Measurements from ENCODE around the gene BPIFB4. TPM values are rescaled to one million over a fixed set of nuclear protein-coding genes. Genes with fewer than 3 reads are reported as not detected.

Gene BPIFB4
- total RNA-seq, 5 donors from 2014 or later (not counting 1 experiment from before 2014, with no cell fraction given) = not detected

- no peaks in the 10 kb centered on the region for H3K36me3 ChIP-seq (ENCODE audit: control insufficient read depth in 2 of 2, extremely low read depth in 1 of 2, insufficient read depth in 1 of 2, low read length in 1 of 2)
- ChIA-PET POLR2A (no interaction called here), CTCF (no interaction called here)
- DNase-seq (no peak), ATAC-seq (replicated peaks in 1 of 4) (no peak)
- H3K4me3 ChIP-seq (ENCODE audit: control insufficient read depth in 1 of 2, extremely low read depth in 1 of 2, low read length in 1 of 2) = no peak overlapping the region
- no peak overlapping the region for H3K4me3 Mint-ChIP-seq
- no peak overlapping the region for H3K27ac Mint-ChIP-seq
- H3K9me3 Mint-ChIP-seq = no peaks in the 10 kb centered on the region
- H3K4me1 ChIP-seq (ENCODE audit: control insufficient read depth in 1 of 2, extremely low read depth in 1 of 2, insufficient read depth in 2 of 2, low read length in 2 of 2) = peaks cover 0 to 3% of the 10 kb centered on the region in 2 experiments
- no peaks in the 10 kb centered on the region for H3K27me3 ChIP-seq (replicated peaks in 1 of 2; ENCODE audit: control insufficient read depth in 2 of 2, extremely low read depth in 1 of 2, insufficient read depth in 2 of 2, low read length in 1 of 2)
- no peaks in the 10 kb centered on the region for H3K27me3 Mint-ChIP-seq
- WGBS (ENCODE audit: insufficient coverage) = 98% methylated on average over 9 of the region's 11 CpGs
- H3K9me3 ChIP-seq = no peaks in the 10 kb centered on the region
- peaks cover 6 to 31% (median 9%) of the 10 kb centered on the region in 3 donors for H3K4me1 Mint-ChIP-seq
- no peak overlapping the region for H3K27ac ChIP-seq (ENCODE audit: low read length)
- no peaks in the 10 kb centered on the region for H3K36me3 Mint-ChIP-seq
Measured at GRCh38 chr20:33064572-33065287, 14.7 kb upstream of the BPIFB4 start.

- no peaks in the 10 kb centered on the region for H3K36me3 Mint-ChIP-seq
- no peak for ATAC-seq (replicated peaks in 1 of 4)
- Histone ChIP-seq H3K4me1 (ENCODE audit: control insufficient read depth in 1 of 2, extremely low read depth in 1 of 2, insufficient read depth in 2 of 2, low read length in 2 of 2) (peaks cover 0 to 3% of the 10 kb centered on the region in 2 experiments), H3K36me3 (ENCODE audit: control insufficient read depth in 2 of 2, extremely low read depth in 1 of 2, insufficient read depth in 1 of 2, low read length in 1 of 2) (no peaks in the 10 kb centered on the region), H3K4me3 (ENCODE audit: control insufficient read depth in 1 of 2, extremely low read depth in 1 of 2, low read length in 1 of 2) (no peak overlapping the region), H3K27ac (ENCODE audit: low read length) (no peak overlapping the region), H3K27me3 (replicated peaks in 1 of 2; ENCODE audit: control insufficient read depth in 2 of 2, extremely low read depth in 1 of 2, insufficient read depth in 2 of 2, low read length in 1 of 2) (no peaks in the 10 kb centered on the region), H3K9me3 (no peaks in the 10 kb centered on the region)
- H3K9me3 Mint-ChIP-seq = no peaks in the 10 kb centered on the region
- ChIA-PET CTCF (no interaction called here), POLR2A (no interaction called here)
- WGBS (ENCODE audit: insufficient coverage) = 95% methylated on average over 9 of the region's 9 CpGs
- no peak overlapping the region for H3K27ac Mint-ChIP-seq
- no peak for DNase-seq
- H3K4me1 Mint-ChIP-seq = peaks cover 6 to 31% (median 9%) of the 10 kb centered on the region in 3 donors
- H3K27me3 Mint-ChIP-seq = no peaks in the 10 kb centered on the region
- no peak overlapping the region for H3K4me3 Mint-ChIP-seq
Measured at GRCh38 chr20:33065785-33066184, 13.7 kb upstream of the BPIFB4 start.

- ChIA-PET CTCF (no interaction called here), POLR2A (no interaction called here)
- Histone ChIP-seq H3K9me3 (no peaks in the 10 kb centered on the region), H3K4me1 (ENCODE audit: control insufficient read depth in 1 of 2, extremely low read depth in 1 of 2, insufficient read depth in 2 of 2, low read length in 2 of 2) (peaks cover 0 to 3% of the 10 kb centered on the region in 2 experiments), H3K27me3 (replicated peaks in 1 of 2; ENCODE audit: control insufficient read depth in 2 of 2, extremely low read depth in 1 of 2, insufficient read depth in 2 of 2, low read length in 1 of 2) (no peaks in the 10 kb centered on the region), H3K4me3 (ENCODE audit: control insufficient read depth in 1 of 2, extremely low read depth in 1 of 2, low read length in 1 of 2) (no peak overlapping the region), H3K27ac (ENCODE audit: low read length) (no peak overlapping the region), H3K36me3 (ENCODE audit: control insufficient read depth in 2 of 2, extremely low read depth in 1 of 2, insufficient read depth in 1 of 2, low read length in 1 of 2) (no peaks in the 10 kb centered on the region)
- Mint-ChIP-seq H3K36me3 (no peaks in the 10 kb centered on the region), H3K27me3 (no peaks in the 10 kb centered on the region), H3K27ac (no peak overlapping the region), H3K9me3 (no peaks in the 10 kb centered on the region), H3K4me1 (peaks cover 6 to 31% (median 9%) of the 10 kb centered on the region in 3 donors), H3K4me3 (no peak overlapping the region)
- DNase-seq (no peak), ATAC-seq (replicated peaks in 1 of 4) (no peak)
- 71% methylated on average over 3 of the region's 3 CpGs for WGBS (ENCODE audit: insufficient coverage)
Measured at GRCh38 chr20:33067806-33068205, 11.6 kb upstream of the BPIFB4 start.

- no peak overlapping the region for H3K27ac Mint-ChIP-seq
- ATAC-seq (replicated peaks in 1 of 4) = no peak
- H3K9me3 Mint-ChIP-seq = no peaks in the 10 kb centered on the region
- Histone ChIP-seq H3K27ac (ENCODE audit: low read length) (no peak overlapping the region), H3K4me1 (ENCODE audit: control insufficient read depth in 1 of 2, extremely low read depth in 1 of 2, insufficient read depth in 2 of 2, low read length in 2 of 2) (peaks cover 0 to 3% of the 10 kb centered on the region in 2 experiments), H3K27me3 (replicated peaks in 1 of 2; ENCODE audit: control insufficient read depth in 2 of 2, extremely low read depth in 1 of 2, insufficient read depth in 2 of 2, low read length in 1 of 2) (no peaks in the 10 kb centered on the region), H3K4me3 (ENCODE audit: control insufficient read depth in 1 of 2, extremely low read depth in 1 of 2, low read length in 1 of 2) (no peak overlapping the region), H3K9me3 (no peaks in the 10 kb centered on the region), H3K36me3 (ENCODE audit: control insufficient read depth in 2 of 2, extremely low read depth in 1 of 2, insufficient read depth in 1 of 2, low read length in 1 of 2) (no peaks in the 10 kb centered on the region)
- H3K36me3 Mint-ChIP-seq = no peaks in the 10 kb centered on the region
- no peak overlapping the region for H3K4me3 Mint-ChIP-seq
- H3K4me1 Mint-ChIP-seq = peaks cover 6 to 31% (median 9%) of the 10 kb centered on the region in 3 donors
- no peaks in the 10 kb centered on the region for H3K27me3 Mint-ChIP-seq
- WGBS (ENCODE audit: insufficient coverage) = 75% methylated on average over 10 of the region's 12 CpGs
- POLR2A ChIA-PET = no interaction called here
- CTCF ChIA-PET = interaction anchor here in 1 of 2 donors (0.6 to 0.7 kb wide), 2 partner anchors 9 to 316 kb away, joined by 4 to 5 read pairs; no protein-coding TSS in a partner anchor
- DNase-seq = no peak
Measured at GRCh38 chr20:33068251-33068939, 11.0 kb upstream of the BPIFB4 start.

GRCh38 chr20:33069673-33070072 lies 9.8 kb upstream of the BPIFB4 start:
- Histone ChIP-seq H3K4me3 (ENCODE audit: control insufficient read depth in 1 of 2, extremely low read depth in 1 of 2, low read length in 1 of 2) (no peak overlapping the region), H3K4me1 (ENCODE audit: control insufficient read depth in 1 of 2, extremely low read depth in 1 of 2, insufficient read depth in 2 of 2, low read length in 2 of 2) (peaks cover 0 to 3% of the 10 kb centered on the region in 2 experiments), H3K27ac (ENCODE audit: low read length) (no peak overlapping the region), H3K27me3 (replicated peaks in 1 of 2; ENCODE audit: control insufficient read depth in 2 of 2, extremely low read depth in 1 of 2, insufficient read depth in 2 of 2, low read length in 1 of 2) (no peaks in the 10 kb centered on the region), H3K36me3 (ENCODE audit: control insufficient read depth in 2 of 2, extremely low read depth in 1 of 2, insufficient read depth in 1 of 2, low read length in 1 of 2) (no peaks in the 10 kb centered on the region), H3K9me3 (no peaks in the 10 kb centered on the region)
- Mint-ChIP-seq H3K27me3 (no peaks in the 10 kb centered on the region), H3K36me3 (no peaks in the 10 kb centered on the region), H3K9me3 (no peaks in the 10 kb centered on the region), H3K4me1 (peaks cover 6 to 38% (median 9%) of the 10 kb centered on the region in 3 donors), H3K27ac (no peak overlapping the region), H3K4me3 (no peak overlapping the region)
- 94% methylated on average over 9 of the region's 9 CpGs for WGBS (ENCODE audit: insufficient coverage)
- DNase-seq (no peak), ATAC-seq (replicated peaks in 1 of 4) (no peak)
- POLR2A ChIA-PET = no interaction called here
- CTCF ChIA-PET = no interaction called here

- H3K27ac ChIP-seq (ENCODE audit: low read length) = no peak overlapping the region
- Mint-ChIP-seq H3K4me3 (no peak overlapping the region), H3K27ac (no peak overlapping the region), H3K27me3 (no peaks in the 10 kb centered on the region), H3K36me3 (no peaks in the 10 kb centered on the region), H3K9me3 (no peaks in the 10 kb centered on the region), H3K4me1 (peaks cover 6 to 39% (median 9%) of the 10 kb centered on the region in 3 donors)
- ChIA-PET CTCF (no interaction called here), POLR2A (no interaction called here)
- H3K27me3 ChIP-seq (replicated peaks in 1 of 2; ENCODE audit: control insufficient read depth in 2 of 2, extremely low read depth in 1 of 2, insufficient read depth in 2 of 2, low read length in 1 of 2) = no peaks in the 10 kb centered on the region
- peaks cover 0 to 3% of the 10 kb centered on the region in 2 experiments for H3K4me1 ChIP-seq (ENCODE audit: control insufficient read depth in 1 of 2, extremely low read depth in 1 of 2, insufficient read depth in 2 of 2, low read length in 2 of 2)
- no peak overlapping the region for H3K4me3 ChIP-seq (ENCODE audit: control insufficient read depth in 1 of 2, extremely low read depth in 1 of 2, low read length in 1 of 2)
- DNase-seq (no peak), ATAC-seq (replicated peaks in 1 of 4) (no peak)
- H3K9me3 ChIP-seq = no peaks in the 10 kb centered on the region
- no peaks in the 10 kb centered on the region for H3K36me3 ChIP-seq (ENCODE audit: control insufficient read depth in 2 of 2, extremely low read depth in 1 of 2, insufficient read depth in 1 of 2, low read length in 1 of 2)
- WGBS (ENCODE audit: insufficient coverage) = 93% methylated on average over 16 of the region's 19 CpGs
Measured at GRCh38 chr20:33070111-33071053, 9.1 kb upstream of the BPIFB4 start.
